GM18507 (cell line): ENCODE measurements around the gene COMT.

ENCODE experiments used
- DNase-seq: peaks from one replicate; pipeline ENCODE4 v3.0.0; 2011; ENCODE audit warnings: low read depth; ENCODE audit not compliant: insufficient read length; ENCODE audit errors: extremely low spot score
- FAIRE-seq: peaks from 2 replicates; lab custom pipeline; 2011; peaks lifted over from hg19 to GRCh38; lab: Jason Lieb, UNC

The COMT gene

GRCh38 chr22:19941365-19942082 is at the start of gene COMT, which contains the start of gene TXNRD2:
Gene COMT (plus strand): TSS chr22:19941772. CDS start chr22:19962527, 20,755 bp downstream.
Gene TXNRD2 (minus strand): TSS chr22:19941818. CDS start chr22:19941803, 15 bp downstream.
- FAIRE-seq (no peak), DNase-seq (peak; percentile 85)

- no peak for DNase-seq
- FAIRE-seq, result no peak
Measured at GRCh38 chr22:19892257-19892879, 49.2 kb upstream of the COMT start.

- DNase-seq (no peak), FAIRE-seq (no peak)
Measured at GRCh38 chr22:19892925-19893324, 48.6 kb upstream of the COMT start.

- DNase-seq, result no peak
Measured at GRCh38 chr22:19893363-19893762, 48.2 kb upstream of the COMT start.

GRCh38 chr22:19895160-19895849 is 46.3 kb upstream of the COMT start:
- no peak for DNase-seq
- no peak for FAIRE-seq

More at GRCh38 chr22:19893363-19893762, 48.2 kb upstream of the COMT start:
- FAIRE-seq, result no peak

- no peak for DNase-seq
- no peak for FAIRE-seq
Measured at GRCh38 chr22:19896665-19897355, 44.8 kb upstream of the COMT start.

- no peak for DNase-seq
- FAIRE-seq, result no peak
Measured at GRCh38 chr22:19897726-19898125, 43.8 kb upstream of the COMT start.

- FAIRE-seq, result no peak
- no peak for DNase-seq
Measured at GRCh38 chr22:19898145-19898544, 43.4 kb upstream of the COMT start.

- FAIRE-seq (no peak), DNase-seq (no peak)
Measured at GRCh38 chr22:19898831-19899567, 42.6 kb upstream of the COMT start.

GRCh38 chr22:19900707-19901436 is 40.7 kb upstream of the COMT start:
- FAIRE-seq (no peak), DNase-seq (no peak)

- FAIRE-seq (no peak), DNase-seq (no peak)
Measured at GRCh38 chr22:19901577-19902244, 39.9 kb upstream of the COMT start.

GRCh38 chr22:19902245-19902715 is 39.3 kb upstream of the COMT start:
- FAIRE-seq (no peak), DNase-seq (no peak)

GRCh38 chr22:19903031-19903430 is 38.5 kb upstream of the COMT start:
- FAIRE-seq (no peak), DNase-seq (no peak)

- no peak for DNase-seq
- FAIRE-seq, result no peak
Measured at GRCh38 chr22:19903513-19903912, 38.1 kb upstream of the COMT start.

GRCh38 chr22:19904174-19904856 is 37.3 kb upstream of the COMT start:
- no peak for FAIRE-seq
- no peak for DNase-seq

GRCh38 chr22:19904935-19905334 is 36.6 kb upstream of the COMT start:
- no peak for DNase-seq

More at GRCh38 chr22:19904935-19905334, 36.6 kb upstream of the COMT start:
- FAIRE-seq, result no peak
